ENCODE data around the gene AHRR. TPM values are rescaled to one million over a fixed set of nuclear protein-coding genes. Genes with fewer than 3 reads are reported as not detected.

Gene AHRR
- total RNA-seq, 1 donor from 2014 or later: 4.5 TPM

DNA sequence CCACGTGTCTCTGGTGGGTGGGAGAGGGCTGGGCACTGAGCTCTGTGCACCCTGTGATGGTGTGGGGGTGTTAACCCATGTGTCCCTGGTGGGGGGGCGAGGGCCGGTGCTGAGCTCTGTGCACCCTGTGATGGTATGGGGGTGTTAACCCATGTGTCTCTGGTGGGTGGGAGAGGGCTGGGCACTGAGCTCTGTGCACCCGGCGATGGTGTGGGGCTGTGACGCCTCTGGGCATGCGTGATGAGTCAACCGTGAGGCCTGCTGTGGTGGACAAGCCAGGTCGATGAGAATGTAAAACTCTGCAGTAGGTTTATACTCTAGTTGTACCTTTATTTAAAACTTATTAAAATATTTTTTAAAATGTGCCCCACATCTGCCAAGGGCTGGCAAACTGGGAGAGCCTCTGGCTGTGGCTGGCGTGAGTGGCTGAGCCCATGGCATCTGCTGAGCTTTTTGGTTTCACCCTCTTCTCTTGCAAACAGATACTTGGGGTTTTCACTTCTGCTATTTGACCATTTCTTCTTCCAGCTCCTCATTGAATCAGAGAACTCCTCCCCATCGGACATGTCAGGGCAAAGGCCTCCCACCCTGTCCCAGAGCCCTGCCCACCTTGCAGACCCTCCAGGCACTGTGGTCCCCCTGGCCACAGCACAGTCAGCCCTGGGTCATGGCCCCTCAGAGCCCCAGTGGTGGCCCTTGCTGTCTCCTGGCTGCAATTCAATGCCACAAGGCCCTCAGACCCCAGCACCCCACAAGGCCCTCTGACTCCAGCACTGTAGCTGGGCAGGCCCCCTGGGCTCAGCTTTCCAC, 103.0 kb downstream of the AHRR start:
- peak; percentile 85 for DNase-seq (ENCODE audit: low spot score)

DNA sequence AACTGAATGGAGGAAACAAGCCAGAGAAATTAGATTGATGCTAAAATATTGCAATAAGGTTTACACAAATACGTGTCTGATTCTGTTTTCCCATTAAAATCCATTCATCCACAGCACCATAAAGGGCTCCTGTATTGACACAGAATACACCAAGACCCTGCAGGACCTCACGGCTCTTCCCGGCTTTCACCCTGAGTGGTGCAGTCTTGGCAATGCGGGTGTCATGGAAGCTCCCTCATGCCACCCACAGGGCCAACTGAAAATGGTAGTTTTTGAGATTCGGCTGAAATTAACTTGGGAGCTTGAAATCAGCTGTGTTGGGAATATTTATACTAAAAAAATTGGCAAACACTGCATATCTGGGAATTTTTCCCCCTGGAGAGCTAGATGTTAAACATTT, 104.2 kb downstream of the AHRR start:
- DNase-seq (ENCODE audit: low spot score): peak; percentile 62

DNA sequence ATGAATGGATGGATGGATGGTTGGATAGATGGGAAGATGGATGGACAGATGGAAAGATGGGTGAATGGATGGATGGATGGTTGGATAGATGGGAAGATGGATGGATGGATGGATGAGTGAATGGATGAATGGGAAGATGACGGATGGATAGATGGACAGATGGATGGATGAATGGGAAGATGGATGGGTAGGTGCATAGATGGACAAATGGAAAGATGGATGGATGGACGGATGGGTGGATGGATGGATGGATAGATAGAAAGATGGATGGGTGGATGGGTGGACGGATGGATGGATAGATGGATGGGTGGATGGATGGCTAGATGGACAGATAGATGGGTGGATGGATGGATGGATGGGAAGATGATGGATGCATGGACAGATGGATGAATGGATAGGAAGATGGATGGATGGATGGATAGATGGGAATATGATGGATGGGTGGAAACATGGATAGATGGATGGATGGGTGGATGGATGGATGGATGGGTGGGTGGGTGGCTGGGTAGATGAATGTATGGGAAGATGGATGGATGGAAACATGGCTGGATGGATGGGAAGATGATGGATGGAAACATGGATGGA, 105.0 kb downstream of the AHRR start:
- peak; percentile 2 for DNase-seq (ENCODE audit: low spot score)

DNA sequence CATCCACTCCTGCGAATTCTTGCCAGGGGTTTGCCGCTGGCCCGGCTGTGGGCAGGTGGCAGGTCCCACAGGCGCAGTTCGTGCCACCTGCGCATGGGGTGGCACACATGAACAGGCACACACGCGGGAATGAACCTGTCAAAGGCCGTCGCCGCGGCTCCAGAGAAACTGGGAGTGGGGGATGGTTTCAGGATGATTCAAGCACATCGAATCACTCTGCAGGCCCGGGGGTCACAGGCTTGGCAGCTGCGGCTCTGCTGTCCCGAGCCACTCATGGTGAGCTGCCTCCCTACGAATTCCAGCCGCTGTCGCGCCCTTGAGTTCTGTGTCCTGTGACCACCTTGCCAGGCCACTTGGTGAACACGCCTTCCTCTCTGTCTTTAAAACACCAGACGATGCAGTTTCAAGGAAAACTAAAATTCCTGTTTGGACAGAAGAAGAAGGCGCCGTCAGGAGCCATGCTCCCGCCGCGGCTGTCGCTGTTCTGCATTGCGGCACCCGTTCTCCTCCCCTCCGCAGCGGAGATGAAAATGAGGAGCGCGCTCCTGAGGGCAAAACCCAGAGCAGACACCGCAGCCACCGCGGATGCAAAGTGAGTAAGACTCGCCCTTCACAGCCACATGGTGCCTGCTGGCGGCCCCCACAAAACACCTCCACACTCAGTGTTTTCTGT, 106.0 kb downstream of the AHRR start:
- DNase-seq (ENCODE audit: low spot score): peak; percentile 86

DNA sequence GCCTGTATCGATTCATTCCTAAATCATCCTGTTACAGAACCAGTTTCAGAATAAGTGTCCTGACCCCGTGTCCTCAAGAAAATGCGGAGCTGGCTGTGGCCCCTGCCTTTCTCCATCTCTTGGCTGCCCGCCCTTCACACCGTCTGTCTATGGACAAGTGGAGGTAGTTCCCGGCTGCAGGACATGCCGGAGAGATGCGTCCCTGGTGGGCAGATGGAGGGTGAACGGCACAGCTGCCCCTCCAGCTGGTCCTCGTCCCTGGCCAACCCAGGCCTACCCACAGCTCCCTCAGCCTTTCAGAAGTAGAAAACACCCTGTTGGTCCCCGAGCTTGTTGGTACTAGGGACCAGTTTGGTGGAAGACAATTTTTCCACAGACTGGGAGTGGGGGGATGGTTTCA, 106.7 kb downstream of the AHRR start:
- DNase-seq (ENCODE audit: low spot score): peak; percentile 74

DNA sequence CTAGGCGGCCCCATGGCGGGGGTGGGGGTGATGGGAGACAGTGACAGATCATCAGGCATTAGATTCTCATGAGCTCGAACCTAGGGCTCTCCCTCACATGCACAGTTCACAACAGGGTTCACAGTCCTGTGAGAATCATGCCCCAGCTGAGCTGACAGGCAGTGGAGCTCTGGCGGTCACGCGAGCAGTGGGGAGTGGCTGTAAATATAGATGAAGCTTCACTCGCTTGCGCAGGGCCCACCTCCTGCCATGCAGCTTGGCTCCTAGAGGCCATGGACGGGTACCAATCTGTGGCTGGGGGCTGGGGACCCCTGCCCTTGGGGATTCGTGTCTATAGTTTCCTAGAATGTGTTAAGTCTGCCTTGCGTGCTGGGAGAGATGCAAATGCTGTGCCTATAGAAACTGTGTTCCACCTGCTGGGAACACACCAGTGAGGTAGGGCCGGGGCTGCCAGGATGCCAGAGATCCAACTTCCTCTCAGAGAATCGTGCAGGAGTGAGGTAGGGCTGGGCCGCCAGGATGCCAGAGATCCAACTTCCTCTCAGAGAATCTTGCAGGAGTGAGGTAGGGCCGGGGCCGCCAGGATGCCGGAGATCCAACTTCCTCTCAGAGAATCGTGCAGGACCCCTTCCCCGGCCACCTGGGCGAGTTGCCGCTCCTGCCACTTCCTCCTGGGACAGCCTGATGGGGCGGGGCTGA, 107.4 kb downstream of the AHRR start:
- peak; percentile 62 for DNase-seq (ENCODE audit: low spot score)

DNA sequence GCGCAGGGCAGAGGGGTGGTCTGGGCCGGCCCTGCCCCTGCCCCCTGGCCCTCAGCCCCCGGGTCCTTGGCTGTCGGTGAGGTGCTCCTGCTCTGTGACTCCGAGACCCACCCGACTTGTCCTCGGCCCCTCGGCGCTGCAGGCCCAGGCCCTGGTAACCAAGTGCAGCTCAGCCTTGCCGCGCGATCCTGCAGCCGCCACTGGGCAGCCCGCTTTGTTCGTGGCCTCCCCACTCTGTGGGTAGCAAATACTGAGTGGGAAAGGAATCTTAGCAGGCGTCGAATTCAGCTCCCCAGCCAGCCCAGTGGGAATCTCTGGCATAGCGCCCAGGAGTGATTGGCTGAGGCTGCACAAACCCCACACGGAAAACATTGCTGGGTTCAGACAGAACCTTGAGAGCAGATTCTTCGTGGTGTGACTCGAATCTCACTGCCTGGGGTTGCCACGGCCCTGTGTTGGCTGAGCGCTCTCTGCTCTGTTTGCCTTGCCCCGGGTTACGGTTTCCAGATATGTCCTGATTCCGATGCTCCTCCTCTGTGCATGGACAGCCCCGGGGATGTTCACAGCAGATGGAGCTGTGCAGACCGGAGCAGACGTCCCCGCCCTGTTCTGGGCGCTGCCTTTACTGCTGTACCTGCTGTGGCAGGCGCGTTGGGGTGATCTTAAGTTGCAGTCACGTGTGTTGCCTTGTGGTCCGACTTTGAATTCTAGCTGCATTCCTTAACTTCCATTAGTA, 108.1 kb downstream of the AHRR start:
- DNase-seq (ENCODE audit: low spot score): peak; percentile 88

DNA sequence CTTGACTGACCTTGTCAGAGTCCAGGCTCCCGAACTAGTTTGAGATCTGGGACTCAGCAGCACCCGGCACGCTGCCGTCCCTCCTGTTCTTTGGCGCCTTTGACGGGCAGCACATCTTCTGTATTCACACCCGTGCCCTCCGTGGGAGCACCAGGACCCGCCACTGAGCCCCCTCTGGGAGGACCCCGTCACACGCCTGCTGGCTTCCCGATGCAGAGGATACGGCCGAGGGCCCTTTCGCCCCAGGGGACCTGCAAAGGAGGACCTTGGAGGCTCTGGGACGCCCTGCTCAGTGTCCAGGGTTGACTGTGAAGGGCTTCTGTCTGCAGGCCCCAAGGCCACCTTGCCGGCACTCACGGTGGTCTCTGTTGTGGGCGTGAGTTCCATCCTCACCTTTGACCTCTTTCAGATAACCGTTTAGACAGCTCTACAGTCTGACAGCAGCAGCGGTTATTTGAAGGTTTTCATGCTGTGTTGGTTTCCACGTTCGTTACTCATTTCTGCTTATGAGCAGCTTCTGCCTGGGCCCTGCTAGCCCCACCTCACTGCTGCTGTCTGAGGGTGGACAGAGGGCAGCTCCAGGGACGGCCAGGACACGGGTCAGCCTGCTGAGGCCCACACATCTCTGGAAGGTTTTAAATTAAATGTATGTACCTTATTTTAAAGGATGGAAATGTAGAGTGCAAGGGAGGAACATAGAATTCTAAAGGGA, 108.9 kb downstream of the AHRR start:
- peak; percentile 86 for DNase-seq (ENCODE audit: low spot score)

DNA sequence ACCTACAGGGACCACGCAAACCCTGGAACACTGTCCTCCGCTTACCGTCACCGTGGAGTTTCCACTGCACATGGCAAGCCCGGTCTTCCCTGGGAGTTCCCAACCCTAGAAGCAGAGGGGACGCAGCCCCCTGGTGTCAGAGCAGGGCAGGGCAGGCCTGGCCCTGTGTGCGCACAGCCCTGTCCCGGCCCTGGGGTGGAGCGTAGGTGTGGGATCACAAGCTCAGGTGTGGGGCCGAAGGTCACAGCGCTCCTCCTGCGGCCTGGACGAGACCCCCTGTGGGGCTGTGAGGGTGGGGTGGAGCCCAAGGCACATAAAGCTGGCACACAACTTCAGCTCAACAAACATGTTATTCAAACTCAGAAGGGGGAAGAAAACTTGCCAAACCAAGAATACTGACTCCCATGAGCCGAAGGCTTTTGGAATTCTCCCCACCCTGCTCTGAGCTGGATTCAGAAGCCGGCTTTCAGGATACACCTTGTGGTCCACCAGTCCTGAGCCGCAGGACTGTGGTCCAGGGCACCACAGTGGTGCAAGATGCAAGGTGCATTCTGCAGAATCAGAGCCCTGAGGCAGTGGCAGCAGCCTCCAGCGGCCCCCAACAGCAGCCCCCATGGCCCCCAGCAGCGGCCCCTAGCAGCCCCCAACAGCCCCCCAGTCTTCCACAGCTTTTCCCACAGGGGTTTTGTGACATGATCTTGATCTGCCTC, 109.6 kb downstream of the AHRR start:
- DNase-seq (ENCODE audit: low spot score): peak; percentile 87

DNA sequence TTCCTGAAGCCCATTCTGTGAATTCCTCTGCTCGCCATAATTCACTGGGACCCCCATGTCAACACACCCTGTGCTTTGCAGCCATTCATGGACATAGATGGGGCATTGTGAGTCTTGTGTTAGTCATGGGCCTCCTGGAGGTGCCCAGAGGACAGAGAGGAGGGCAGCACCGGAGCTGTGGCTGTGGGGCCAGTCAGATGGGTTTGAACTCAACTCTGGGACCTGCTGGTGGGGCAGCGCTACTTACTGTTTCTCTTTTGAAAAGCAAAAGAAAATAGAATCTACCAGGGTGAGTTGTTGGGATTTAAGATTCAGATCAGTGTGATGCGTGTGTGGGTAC, 110.2 kb downstream of the AHRR start:
- DNase-seq (ENCODE audit: low spot score): peak; percentile 78

DNA sequence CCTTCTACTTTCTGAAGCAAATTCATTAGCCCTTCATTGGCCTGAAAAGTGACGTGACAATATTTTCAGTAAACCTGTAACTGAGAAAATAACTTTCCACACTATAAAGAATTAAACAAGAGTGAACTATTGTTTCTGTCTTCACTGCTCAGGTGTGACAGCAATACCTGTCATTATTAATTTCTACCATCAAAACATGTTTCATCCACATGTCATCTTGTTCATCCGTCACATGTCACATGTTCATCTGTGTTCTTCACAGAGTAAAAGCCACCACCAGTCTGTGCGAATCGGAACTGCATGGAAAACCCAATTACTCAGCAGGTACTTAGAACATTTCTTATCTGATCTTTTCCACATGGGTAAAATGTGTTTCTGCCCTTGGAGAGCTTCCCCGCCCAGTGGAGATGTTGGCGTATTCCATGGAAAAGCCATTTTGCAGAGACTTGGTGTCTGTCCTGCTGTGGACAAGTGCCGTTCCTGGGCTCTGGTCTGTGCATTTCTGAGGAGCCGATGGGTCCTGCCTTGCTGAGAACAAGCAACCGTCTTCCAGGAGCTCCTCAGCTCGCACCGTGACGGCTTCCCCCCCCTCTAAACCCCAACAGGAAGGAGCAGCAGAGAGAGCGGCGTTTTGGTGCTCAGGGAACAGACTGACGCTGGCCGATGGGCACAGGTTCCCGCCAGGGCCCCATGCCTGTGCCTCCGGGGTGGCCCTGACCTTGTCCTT, 110.8 kb downstream of the AHRR start:
- DNase-seq (ENCODE audit: low spot score): peak; percentile 69

DNA sequence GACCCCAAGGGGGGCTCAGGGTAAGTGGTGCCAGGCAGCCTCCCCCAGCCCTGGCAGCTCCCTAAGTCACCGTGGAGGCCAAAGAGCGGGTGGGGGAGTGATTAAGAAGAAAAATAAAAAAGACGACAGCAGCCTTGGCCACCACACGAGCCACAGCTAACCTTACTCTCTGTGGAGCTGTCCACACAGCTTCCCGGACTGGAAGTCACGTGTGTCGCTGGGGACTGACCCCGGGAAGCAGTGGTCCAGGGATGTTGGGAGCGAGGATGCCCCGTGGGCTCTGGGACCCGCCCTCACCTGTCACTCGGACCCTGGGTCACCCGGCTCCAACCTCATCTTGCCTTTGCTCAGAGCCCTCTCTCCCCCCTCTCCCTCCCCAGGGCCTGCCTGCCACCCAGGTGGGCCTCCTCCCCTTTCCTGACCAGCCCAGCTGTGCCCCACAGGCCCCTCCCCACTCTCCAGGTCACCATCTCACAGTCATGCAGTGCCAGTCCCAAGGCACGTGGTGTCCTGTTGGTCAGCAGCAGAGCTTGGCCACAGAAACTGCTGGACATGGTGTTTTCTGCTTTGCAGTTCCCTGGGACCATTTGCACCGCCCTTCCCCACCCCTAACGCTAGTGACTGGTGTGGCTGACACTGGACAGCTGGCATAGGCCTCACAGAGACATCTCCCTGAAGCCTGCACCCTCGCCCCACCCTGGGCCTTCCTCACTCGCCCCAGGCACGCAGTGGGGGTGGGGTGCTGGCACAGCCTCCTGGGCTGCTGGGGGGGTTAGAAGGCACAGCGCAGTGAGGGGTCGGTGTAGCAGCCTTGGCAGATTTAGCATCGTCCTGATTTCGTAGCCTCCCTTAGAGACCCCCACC, 111.6 kb downstream of the AHRR start:
- DNase-seq (ENCODE audit: low spot score): peak; percentile 84

DNA sequence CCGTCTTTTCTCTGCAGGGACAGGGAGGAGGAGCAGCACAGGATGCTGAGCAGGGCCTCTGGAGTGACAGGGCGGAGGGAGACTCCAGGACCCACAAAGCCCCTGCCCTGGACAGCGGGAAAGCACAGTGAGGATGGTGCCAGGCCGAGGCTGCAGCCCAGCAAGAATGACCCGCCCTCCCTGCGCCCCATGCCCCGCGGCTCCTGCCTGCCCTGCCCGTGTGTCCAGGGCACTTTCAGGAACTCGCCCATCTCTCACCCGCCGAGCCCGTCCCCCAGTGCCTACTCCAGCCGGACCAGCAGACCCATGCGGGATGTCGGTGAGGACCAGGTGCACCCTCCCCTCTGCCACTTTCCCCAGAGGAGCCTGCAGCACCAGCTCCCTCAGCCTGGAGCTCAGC, 112.3 kb downstream of the AHRR start:
- peak; percentile 79 for DNase-seq (ENCODE audit: low spot score)

DNA sequence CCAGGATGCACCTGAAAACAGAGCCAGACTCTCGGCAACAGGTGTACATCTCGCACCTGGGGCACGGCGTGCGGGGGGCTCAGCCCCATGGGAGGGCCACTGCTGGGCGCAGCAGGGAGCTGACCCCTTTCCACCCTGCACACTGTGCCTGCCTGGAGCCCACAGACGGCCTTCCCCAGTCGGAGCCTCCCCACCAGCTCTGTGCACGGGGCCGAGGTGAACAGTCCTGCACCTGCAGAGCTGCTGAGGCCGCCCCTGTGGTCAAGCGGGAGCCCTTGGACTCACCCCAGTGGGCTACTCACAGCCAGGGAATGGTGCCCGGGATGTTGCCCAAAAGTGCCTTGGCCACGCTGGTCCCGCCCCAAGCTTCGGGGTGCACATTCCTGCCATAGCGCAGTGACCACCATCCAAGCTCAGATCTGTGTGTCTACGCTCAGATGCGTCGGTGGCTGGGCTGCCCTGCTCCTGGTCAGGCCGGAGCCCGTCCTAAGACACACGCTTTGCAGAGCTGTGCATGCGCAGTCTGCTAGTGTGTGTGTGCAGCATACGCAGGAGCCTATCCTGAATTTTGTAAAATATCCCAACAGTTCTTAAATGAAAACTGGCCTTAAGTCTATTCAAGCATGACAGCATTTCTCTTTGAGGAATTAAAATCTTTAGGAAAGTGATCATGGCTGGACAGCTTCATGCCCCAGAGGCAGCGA, 113.1 kb downstream of the AHRR start:
- peak; percentile 55 for DNase-seq (ENCODE audit: low spot score)

DNA sequence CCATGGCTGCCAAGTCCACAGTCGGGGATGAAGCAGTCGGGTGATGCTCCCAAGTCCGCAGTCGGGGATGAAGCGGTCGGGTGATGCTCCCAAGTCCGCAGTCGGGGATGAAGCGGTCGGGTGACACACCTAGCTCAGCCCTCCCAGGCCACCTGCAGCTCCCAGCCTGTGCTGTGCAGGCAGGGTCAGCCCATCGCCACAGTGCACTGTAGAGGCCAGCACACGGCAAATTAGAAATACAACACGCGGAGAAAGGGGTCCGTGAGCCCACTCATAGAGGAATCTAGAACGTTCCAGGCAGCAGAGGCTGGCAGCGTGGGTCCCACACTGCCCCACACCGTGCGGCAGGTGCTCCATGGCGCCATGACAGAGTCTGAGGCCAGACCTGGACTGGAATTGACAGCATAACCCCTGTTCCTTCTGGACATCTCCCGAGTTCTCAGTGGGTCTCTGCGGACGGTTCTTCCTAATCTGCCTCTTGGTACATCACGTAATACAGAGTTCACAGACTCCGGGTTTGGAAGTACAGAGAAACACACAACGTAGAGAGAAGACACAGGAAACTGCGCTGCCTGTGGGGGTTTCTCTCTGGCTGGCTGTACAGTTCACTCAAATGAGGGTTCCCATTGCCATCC, 113.8 kb downstream of the AHRR start:
- peak; percentile 87 for DNase-seq (ENCODE audit: low spot score)

DNA sequence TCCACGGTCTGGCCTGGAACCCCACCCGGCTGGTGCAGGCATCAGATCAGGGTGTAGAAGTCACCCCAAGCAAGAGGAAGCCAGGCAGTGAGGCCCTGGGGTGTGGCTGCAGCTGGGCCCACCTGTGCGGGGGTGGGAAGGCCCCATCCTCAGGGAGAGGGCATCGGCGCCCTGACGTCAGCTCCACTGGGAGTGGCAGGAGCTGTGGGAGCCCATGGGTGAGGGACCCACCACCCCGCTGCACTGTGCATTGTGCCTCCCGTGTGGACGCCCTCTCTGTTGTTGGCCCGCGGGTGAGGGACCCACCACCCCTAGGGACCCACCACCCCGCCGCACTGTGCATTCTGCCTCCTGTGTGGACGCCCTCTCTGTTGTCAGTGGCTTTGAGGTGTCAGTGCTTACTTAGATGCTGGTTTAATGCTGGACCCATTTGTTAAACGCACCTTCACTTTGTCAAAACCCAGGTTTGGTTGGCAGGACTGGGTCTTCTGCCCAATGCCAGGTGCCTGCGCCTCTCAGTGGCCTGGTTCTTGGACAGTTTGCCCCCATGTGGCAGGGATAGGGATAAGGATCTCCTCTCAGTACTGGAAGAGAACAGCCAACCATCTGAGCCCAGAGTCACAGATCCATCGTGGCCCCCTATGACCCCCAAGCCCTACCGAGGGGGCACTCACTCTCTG, 114.6 kb downstream of the AHRR start:
- peak; percentile 82 for DNase-seq (ENCODE audit: low spot score)

DNA sequence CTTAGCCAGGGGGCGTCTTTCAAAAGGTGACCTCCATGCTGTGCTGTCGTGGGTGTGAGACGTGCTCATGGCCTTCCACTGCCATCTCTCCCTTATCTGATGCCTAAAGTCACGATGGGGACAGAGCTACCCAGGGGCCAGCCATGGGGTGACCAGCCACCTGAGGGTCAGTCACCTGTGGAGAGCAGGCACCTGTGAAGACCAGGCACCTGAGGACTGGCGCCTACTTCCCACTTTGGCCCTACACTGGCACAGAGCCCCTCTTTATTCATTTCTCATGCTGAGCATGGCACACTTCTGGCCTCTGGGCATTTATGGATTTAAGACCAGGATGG, 115.1 kb downstream of the AHRR start:
- DNase-seq (ENCODE audit: low spot score): peak; percentile 73
